SK-N-SH (cell line): Measurements from ENCODE around the gene SLC7A7. TPM values are rescaled to one million over a fixed set of nuclear protein-coding genes. Genes with fewer than 3 reads are reported as not detected.

ENCODE experiments used
- CTCF ChIA-PET: fragments of 300-600, 350-600 bp; formaldehyde crosslinking; extraction: SDS; loops from one replicate; lab custom pipeline; 2021; lab: Yijun Ruan, JAX
- POLR2A ChIA-PET: fragments of 350-600 bp; sonication (Branson Sonifier 250); formaldehyde crosslinking; extraction: SDS; loops from one replicate; lab custom pipeline; 2020; ENCODE audit warnings: antibody characterized with exemption, inconsistent platforms; lab: Yijun Ruan, JAX
- DNase-seq: peaks from one replicate; pipeline ENCODE4 v3.0.0; 2012
- H2AFZ ChIP-seq: fragments of 200-600 bp; sonication (generic); 2 replicates; pipeline ENCODE4 v1.8.1; 2016; ENCODE audit warnings: antibody characterized with exemption, mild to moderate bottlenecking, low read depth
- H3F3A ChIP-seq: fragments of 200-600 bp; sonication (generic); replicated peaks from 2 replicates; pipeline ENCODE3; 2016; ENCODE audit warnings: antibody characterized with exemption, mild to moderate bottlenecking; ENCODE audit not compliant: insufficient read depth
- H3K27ac ChIP-seq, 2 experiments: fragments of 200-500 bp in 1 of 2; fragments of 200-600 bp in 1 of 2; sonication (Bioruptor generic) in 1 of 2; sonication (generic), shearing (Covaris generic) in 1 of 2; 2 replicates each; pipeline versions ENCODE4 v1.5.1 to v1.6.1; 2014 to 2016; ENCODE audit warnings: low read depth in 2 of 2, inconsistent platforms in 1 of 2, low read length in 1 of 2, mild to moderate bottlenecking in 1 of 2, mixed read lengths in 1 of 2
- H3K27me3 ChIP-seq: fragments of 200-600 bp; sonication (generic), shearing (Covaris generic); 2 replicates; pipeline ENCODE4 v1.6.1; 2016; ENCODE audit warnings: mixed run types; ENCODE audit not compliant: insufficient read depth
- H3K36me3 ChIP-seq, 2 experiments: fragments of 200-500 bp in 1 of 2; fragments of 200-600 bp in 1 of 2; sonication (Bioruptor generic) in 1 of 2; sonication (generic) in 1 of 2; replicated peaks in 1 of 2; 2 replicates each; pipeline versions ENCODE3 to v1.5.1; 2014 to 2016; ENCODE audit warnings: low read length in 1 of 2, mild to moderate bottlenecking in 1 of 2; ENCODE audit not compliant: insufficient read depth in 2 of 2, control insufficient read depth in 1 of 2
- H3K4me1 ChIP-seq, 2 experiments: fragments of 200-500 bp in 1 of 2; fragments of 200-600 bp in 1 of 2; sonication (Bioruptor generic) in 1 of 2; sonication (generic), shearing (Covaris generic) in 1 of 2; 2 replicates each; pipeline versions ENCODE4 v1.5.1 to v1.6.1; 2014 to 2016; ENCODE audit warnings: low read depth in 1 of 2, low read length in 1 of 2, mixed run types in 1 of 2; ENCODE audit not compliant: insufficient read depth in 2 of 2, control insufficient read depth in 1 of 2
- H3K4me2 ChIP-seq: fragments of 200-600 bp; sonication (generic), shearing (Covaris generic); 2 replicates; pipeline ENCODE4 v1.6.1; 2017; ENCODE audit warnings: mixed run types
- H3K4me3 ChIP-seq, 2 experiments: fragments of 200-500 bp in 1 of 2; fragments of 200-600 bp in 1 of 2; sonication (Bioruptor generic) in 1 of 2; sonication (generic), shearing (Covaris generic) in 1 of 2; 2 replicates each; pipeline versions ENCODE4 v1.5.1 to v1.8.1; 2014 to 2016; ENCODE audit warnings: low read depth in 2 of 2, inconsistent platforms in 1 of 2, low read length in 1 of 2, mild to moderate bottlenecking in 1 of 2, mixed read lengths in 1 of 2, moderate library complexity in 1 of 2
- H3K79me2 ChIP-seq: fragments of 200-600 bp; sonication (generic); 2 replicates; pipeline ENCODE4 v1.8.1; 2017; ENCODE audit warnings: mild to moderate bottlenecking; ENCODE audit not compliant: insufficient read depth
- H3K9ac ChIP-seq: fragments of 200-600 bp; sonication (generic); 2 replicates; pipeline ENCODE4 v1.6.1; 2017; ENCODE audit warnings: mixed run types
- H3K9me2 ChIP-seq: fragments of 200-600 bp; sonication (generic); 2 replicates; pipeline ENCODE4 v1.6.1; 2017; ENCODE audit warnings: mixed run types
- H3K9me3 ChIP-seq: fragments of 200-600 bp; sonication (generic); 2 replicates; pipeline ENCODE4 v1.6.1; 2017; ENCODE audit warnings: mixed run types, mild to moderate bottlenecking, moderate library complexity
- H4K20me1 ChIP-seq: fragments of 200-600 bp; sonication (generic); 2 replicates; pipeline ENCODE4 v1.6.1; 2017; ENCODE audit warnings: mild to moderate bottlenecking, mixed run types; ENCODE audit not compliant: insufficient read depth
- CHD2 ChIP-seq: fragments of 150-350 bp; IDR thresholded peaks from 2 replicates; pipeline ENCODE4 v1.6.1; 2018; ENCODE audit warnings: low read length; ENCODE audit not compliant: partially characterized antibody
- CTCF ChIP-seq: fragments of 200-600 bp; sonication (generic); IDR thresholded peaks from 2 replicates; pipeline ENCODE4 v1.6.1; 2017; ENCODE audit warnings: antibody characterized with exemption, mild to moderate bottlenecking, moderate library complexity
- ELF1 ChIP-seq: IDR thresholded peaks from 2 replicates; pipeline ENCODE4 v1.4.0; 2012
- EZH2phosphoT487 ChIP-seq: fragments of 200-600 bp; sonication (generic); IDR thresholded peaks from 2 replicates; pipeline ENCODE4 v1.6.1; 2017; ENCODE audit warnings: low read depth, mixed run types, mild to moderate bottlenecking, antibody characterized with exemption, moderate library complexity, borderline replicate concordance
- FOSL2 ChIP-seq: IDR thresholded peaks from 2 replicates; pipeline ENCODE4 v1.4.0; 2012; ENCODE audit warnings: low read depth, mild to moderate bottlenecking, moderate library complexity, borderline replicate concordance
- FOXJ3 ChIP-seq: sonication (generic); formaldehyde crosslinking; IDR thresholded peaks from 2 replicates; pipeline ENCODE4 v1.5.1; 2020; ENCODE audit warnings: mild to moderate bottlenecking, missing genetic modification reagents
- GATA2 ChIP-seq: sonication (generic); formaldehyde crosslinking; IDR thresholded peaks from 2 replicates; pipeline ENCODE4 v1.5.0; 2020; ENCODE audit warnings: mild to moderate bottlenecking, missing genetic modification reagents
- IRF3 ChIP-seq: fragments of 150-350 bp; IDR thresholded peaks from 2 replicates; pipeline ENCODE4 v1.6.1; 2016; ENCODE audit warnings: mild to moderate bottlenecking, low read depth, low read length
- JUND ChIP-seq: IDR thresholded peaks from 2 replicates; pipeline ENCODE4 v1.4.0; 2012
- MEF2A ChIP-seq: IDR thresholded peaks from 2 replicates; pipeline ENCODE4 v1.4.0; 2012; ENCODE audit warnings: low read depth, borderline replicate concordance
- NFIC ChIP-seq: IDR thresholded peaks from 2 replicates; pipeline ENCODE4 v1.4.0; 2012; ENCODE audit warnings: borderline replicate concordance
- NRF1 ChIP-seq: IDR thresholded peaks from 2 replicates; pipeline ENCODE4 v1.6.1; 2012; ENCODE audit warnings: low read depth, mild to moderate bottlenecking, low read length
- REST ChIP-seq: IDR thresholded peaks from 2 replicates; pipeline ENCODE4 v1.6.1; 2012; ENCODE audit warnings: mild to moderate bottlenecking, low read depth, low read length, moderate library complexity
- RFX5 ChIP-seq: IDR thresholded peaks from 2 replicates; pipeline ENCODE4 v1.6.1; 2012; ENCODE audit warnings: mild to moderate bottlenecking, improper control_type of control experiment, low read length
- SIN3A ChIP-seq: IDR thresholded peaks from 2 replicates; pipeline ENCODE4 v1.6.1; 2012; ENCODE audit warnings: low read depth, mild to moderate bottlenecking, low read length, moderate library complexity, borderline replicate concordance
- TAF1 ChIP-seq: IDR thresholded peaks from 2 replicates; pipeline ENCODE4 v1.6.1; 2012; ENCODE audit warnings: low read depth, mild to moderate bottlenecking, low read length, moderate library complexity, borderline replicate concordance
- TCF12 ChIP-seq: IDR thresholded peaks from 2 replicates; pipeline ENCODE4 v1.4.0; 2012
- USF2 ChIP-seq: fragments of 150-350 bp; IDR thresholded peaks from 2 replicates; pipeline ENCODE4 v1.6.1; 2017; ENCODE audit warnings: antibody characterized with exemption, low read length, low read depth, borderline replicate concordance
- WGBS: methylation state at CpG from one replicate; pipeline ENCODE4 v1.1.6; 2017; ENCODE audit warnings: low lambda C conversion rate; 5-methylcytosine and 5-hydroxymethylcytosine counted together
- polyA plus RNA-seq, 3 experiments: library from polyadenylated mRNA; depleted of rRNA; stranded (reverse); fragments of >200 nt; gene quantifications; 2 replicates each; pipeline ENCODE4 v1.2.3, GENCODE V29; 2012
- TF ChIP-seq, protein P1 (sequence below): IDR thresholded peaks from 2 replicates; pipeline ENCODE4 v1.4.0; 2012; ENCODE audit warnings: low read depth, borderline replicate concordance
- TF ChIP-seq, protein P2 (sequence below): IDR thresholded peaks from 2 replicates; pipeline ENCODE4; 2012

The SLC7A7 gene
- polyA plus RNA-seq, 1 of the 3 experiments (the other 2 are of a cell fraction), result 0.30 TPM

DNA sequence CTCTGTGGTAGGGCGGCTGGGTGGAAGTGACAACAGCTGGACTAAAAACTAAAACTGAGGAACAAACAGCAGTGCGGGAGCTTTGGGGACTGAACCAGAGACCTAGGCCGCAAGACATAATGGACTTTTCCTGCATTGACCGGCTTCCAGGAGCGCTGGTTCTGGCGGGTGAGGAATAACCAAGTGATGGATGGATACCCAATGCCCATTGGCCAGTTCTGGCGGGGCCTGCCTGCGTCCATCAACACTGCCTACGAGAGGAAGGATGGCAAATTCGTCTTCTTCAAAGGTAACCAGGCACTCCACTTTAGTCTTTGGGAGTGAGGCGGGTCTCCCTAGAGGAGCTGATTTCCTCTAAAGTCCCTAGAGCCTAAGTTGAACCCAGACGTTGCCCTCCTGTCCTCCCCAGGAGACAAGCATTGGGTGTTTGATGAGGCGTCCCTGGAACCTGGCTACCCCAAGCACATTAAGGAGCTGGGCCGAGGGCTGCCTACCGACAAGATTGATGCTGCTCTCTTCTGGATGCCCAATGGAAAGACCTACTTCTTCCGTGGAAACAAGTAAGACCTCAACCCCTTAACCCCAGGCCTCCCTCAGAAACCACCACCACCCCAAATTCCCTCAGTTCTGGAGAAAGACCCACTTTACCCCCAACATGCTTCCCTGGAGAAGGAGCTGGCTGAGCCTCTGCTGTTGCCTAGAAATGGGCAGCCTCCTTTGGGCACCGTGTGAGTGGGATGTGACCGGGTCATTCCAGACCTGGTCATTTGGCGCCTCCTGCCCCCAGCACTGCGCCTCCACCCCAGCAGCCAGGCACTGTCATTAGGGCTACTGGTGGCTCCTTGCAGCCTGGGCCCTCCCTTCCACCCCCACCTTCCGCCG, 29.2 kb upstream of the SLC7A7 start:
- Histone ChIP-seq H3K9me2 (no peaks in the 10 kb centered on the region), H3K4me3 (no peak overlapping the region), H3K36me3 (peaks cover 0 to 9% of the 10 kb centered on the region in 2 experiments), H3K9me3 (no peaks in the 10 kb centered on the region), H3K4me1 (peaks cover 19 to 20% of the 10 kb centered on the region in 2 experiments), H2AFZ (no peak overlapping the region), H3K9ac (no peak overlapping the region), H3F3A (peaks cover 8% of the 10 kb centered on the region), H3K4me2 (no peak overlapping the region), H3K27me3 (no peaks in the 10 kb centered on the region), H3K27ac (no peak overlapping the region), H4K20me1 (no peaks in the 10 kb centered on the region), H3K79me2 (peaks cover 12% of the 10 kb centered on the region)
- CTCF ChIA-PET, result interaction anchor here (1.0 to 1.3 kb wide), 3 partner anchors 9 to 28 kb away, joined by 3 to 4 read pairs (median 3); no protein-coding TSS in a partner anchor
- WGBS, result 89% methylated on average over 13 of the region's 22 CpGs
- DNase-seq, result no peak
- POLR2A ChIA-PET, result interaction anchor here (1.4 kb wide), 1 partner anchor 10 kb away, joined by 3 read pairs; no protein-coding TSS in a partner anchor
- TF ChIP-seq ELF1, result no peak
- TF ChIP-seq FOXJ3, result no peak
- no peak for TF ChIP-seq TAF1
- no peak for TF ChIP-seq REST
- TF ChIP-seq GATA2, result no peak
- no peak for TF ChIP-seq JUND
- no peak for TF ChIP-seq NRF1
- no peak for TF ChIP-seq TCF12
- no peak for TF ChIP-seq EZH2phosphoT487
- TF ChIP-seq, protein P1, sequence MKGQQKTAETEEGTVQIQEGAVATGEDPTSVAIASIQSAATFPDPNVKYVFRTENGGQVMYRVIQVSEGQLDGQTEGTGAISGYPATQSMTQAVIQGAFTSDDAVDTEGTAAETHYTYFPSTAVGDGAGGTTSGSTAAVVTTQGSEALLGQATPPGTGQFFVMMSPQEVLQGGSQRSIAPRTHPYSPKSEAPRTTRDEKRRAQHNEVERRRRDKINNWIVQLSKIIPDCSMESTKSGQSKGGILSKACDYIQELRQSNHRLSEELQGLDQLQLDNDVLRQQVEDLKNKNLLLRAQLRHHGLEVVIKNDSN, result no peak
- TF ChIP-seq IRF3, result no peak
- no peak for TF ChIP-seq RFX5
- TF ChIP-seq MEF2A, result no peak
- no peak for TF ChIP-seq CTCF
- TF ChIP-seq FOSL2, result no peak
- no peak for TF ChIP-seq NFIC
- no peak for TF ChIP-seq SIN3A
- no peak for TF ChIP-seq USF2
- TF ChIP-seq, protein P2, sequence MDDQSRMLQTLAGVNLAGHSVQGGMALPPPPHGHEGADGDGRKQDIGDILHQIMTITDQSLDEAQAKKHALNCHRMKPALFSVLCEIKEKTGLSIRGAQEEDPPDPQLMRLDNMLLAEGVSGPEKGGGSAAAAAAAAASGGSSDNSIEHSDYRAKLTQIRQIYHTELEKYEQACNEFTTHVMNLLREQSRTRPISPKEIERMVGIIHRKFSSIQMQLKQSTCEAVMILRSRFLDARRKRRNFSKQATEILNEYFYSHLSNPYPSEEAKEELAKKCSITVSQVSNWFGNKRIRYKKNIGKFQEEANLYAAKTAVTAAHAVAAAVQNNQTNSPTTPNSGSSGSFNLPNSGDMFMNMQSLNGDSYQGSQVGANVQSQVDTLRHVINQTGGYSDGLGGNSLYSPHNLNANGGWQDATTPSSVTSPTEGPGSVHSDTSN, result no peak
- TF ChIP-seq CHD2, result no peak
